Measurements from ENCODE around the gene SMIM14. TPM values are rescaled to one million over a fixed set of nuclear protein-coding genes. Genes with fewer than 3 reads are reported as not detected.
"Not testable (repeated sequence)": the region's sequence is repeated elsewhere in the genome, so short reads cannot be mapped to it uniquely, and the experiment has no call there.

The SMIM14 gene
- total and polyA plus RNA-seq, 2 of the 8 experiments (the other 6 are each of a cell fraction or from before 2014, with no cell fraction given), result 29.1 to 31.0 TPM

GRCh38 chr4:39504538-39504937 lies 134.1 kb downstream of the SMIM14 start:
- no peak overlapping the region for H2BK12ac ChIP-seq (ENCODE audit: low read depth, low read length)
- no peak overlapping the region for H3K27ac ChIP-seq (ENCODE audit: low read depth, low read length)
- H4K8ac ChIP-seq (ENCODE audit: extremely low read depth, insufficient read depth, low read length), result no peak overlapping the region
- H2BK15ac ChIP-seq (ENCODE audit: low read length), result no peak overlapping the region
- FAIRE-seq (no peak), DNase-seq (ENCODE audit: low read depth in 1 of 2, low spot score in 2 of 2) (no peak)
- no peaks in the 10 kb centered on the region for H3K9me3 ChIP-seq (ENCODE audit: insufficient read depth in 2 of 2, low read depth in 1 of 2, low read length in 1 of 2)
- H3K4me2 ChIP-seq (ENCODE audit: insufficient read depth in 1 of 2, low read depth in 2 of 2, low read length in 2 of 2), result no peak overlapping the region
- ChIA-PET POLR2A (ENCODE audit: partially characterized antibody) (interaction anchor here (0.8 kb wide), 1 partner anchor 9 kb away, joined by 3 read pairs; no protein-coding TSS in a partner anchor), CTCF (ENCODE audit: partially characterized antibody) (interaction anchor here (0.6 kb wide), 1 partner anchor 238 kb away, joined by 4 read pairs; no protein-coding TSS in a partner anchor)
- no peak overlapping the region for H2AK5ac ChIP-seq (ENCODE audit: low read depth, low read length)
- WGBS, 2 experiments (ENCODE audit: extremely low coverage in 1 of 2, insufficient coverage in 1 of 2, insufficient read length in 1 of 2, insufficient replicate concordance in 2 of 2, low coverage in 1 of 2, low lambda C conversion rate in 2 of 2, missing lambda C conversion rate in 1 of 2), result 95% methylated on average over 2 of the region's 2 CpGs; no CpG with 5 or more reads in 1 of the 2 experiments
- no peak overlapping the region for H3K18ac ChIP-seq (ENCODE audit: extremely low read depth, low read length)
- H3K27me3 ChIP-seq (replicated peaks in 1 of 4; ENCODE audit: control insufficient read depth in 3 of 4, extremely low read depth in 1 of 4, insufficient read depth in 3 of 4, low read length in 3 of 4), result no peaks in the 10 kb centered on the region
- H3K4me3 ChIP-seq (ENCODE audit: extremely low read depth in 1 of 4, insufficient read depth in 2 of 4, low read depth in 3 of 4, low read length in 4 of 4), result no peak overlapping the region
- no peak overlapping the region for H4K5ac ChIP-seq (ENCODE audit: insufficient read length, low read depth, low read length)
- no peak overlapping the region for H3K14ac ChIP-seq (ENCODE audit: insufficient read length)
- no peak overlapping the region for H2BK20ac ChIP-seq (ENCODE audit: low read length)
- no peak overlapping the region for H3K56ac ChIP-seq (replicated peaks; ENCODE audit: insufficient read length, low read depth, low read length)
- H3K23ac ChIP-seq (ENCODE audit: insufficient read length), result no peak overlapping the region
- TF ChIP-seq RXRA (IDR thresholded peaks at IDR 0.05; ENCODE audit: insufficient read depth, low read depth, low read length) (no peak), BCL11A (IDR thresholded peaks at IDR 0.05; ENCODE audit: low read depth in 2 of 2, low read length in 2 of 2) (no peak)
- H2AFZ ChIP-seq (ENCODE audit: low read length), result no peak overlapping the region
- H3K4me1 ChIP-seq (replicated peaks in 1 of 4; ENCODE audit: control insufficient read depth in 3 of 4, insufficient read depth in 4 of 4, low read length in 3 of 4), result no peaks in the 10 kb centered on the region
- H4K20me1 ChIP-seq (replicated peaks in 1 of 2; ENCODE audit: control insufficient read depth in 1 of 2, insufficient read depth in 2 of 2, low read length in 2 of 2), result no peaks in the 10 kb centered on the region
- peaks cover 28 to 87% (median 66%) of the 10 kb centered on the region in 4 experiments for H3K36me3 ChIP-seq (ENCODE audit: control insufficient read depth in 2 of 4, insufficient read depth in 4 of 4, low read length in 3 of 4)
- H3K4ac ChIP-seq (replicated peaks; ENCODE audit: insufficient read length, low read depth, low read length), result no peak overlapping the region
- no peaks in the 10 kb centered on the region for H3K79me2 ChIP-seq (ENCODE audit: control insufficient read depth in 1 of 2, insufficient read depth in 2 of 2, low read length in 2 of 2)
- no peaks in the 10 kb centered on the region for H3K79me1 ChIP-seq (ENCODE audit: low read depth, low read length)
- H3K23me2 ChIP-seq (ENCODE audit: low read depth, low read length), result no peaks in the 10 kb centered on the region
- H2BK120ac ChIP-seq (replicated peaks; ENCODE audit: low read depth, low read length), result no peak overlapping the region
- no peak overlapping the region for H3K9ac ChIP-seq (replicated peaks in 1 of 4; ENCODE audit: extremely low read depth in 1 of 4, low read depth in 3 of 4, low read length in 3 of 4)
- no peak overlapping the region for H4K91ac ChIP-seq (replicated peaks; ENCODE audit: insufficient read length, low read length)
- H2BK5ac ChIP-seq (ENCODE audit: low read depth, low read length), result no peak overlapping the region

- H3K36me3 ChIP-seq (ENCODE audit: control insufficient read depth in 2 of 4, insufficient read depth in 4 of 4, low read length in 3 of 4), result peaks cover 16 to 82% (median 53%) of the 10 kb centered on the region in 4 experiments
- POLR2A ChIA-PET (ENCODE audit: partially characterized antibody); H4K5ac ChIP-seq (ENCODE audit: insufficient read length, low read depth, low read length); H2AFZ ChIP-seq (ENCODE audit: low read length); H4K91ac ChIP-seq (replicated peaks; ENCODE audit: insufficient read length, low read length); H3K9me3 ChIP-seq (ENCODE audit: insufficient read depth in 2 of 2, low read depth in 1 of 2, low read length in 1 of 2); H3K79me2 ChIP-seq (ENCODE audit: control insufficient read depth in 1 of 2, insufficient read depth in 2 of 2, low read length in 2 of 2); H3K79me1 ChIP-seq (ENCODE audit: low read depth, low read length); H2BK5ac ChIP-seq (ENCODE audit: low read depth, low read length); H2AK5ac ChIP-seq (ENCODE audit: low read depth, low read length); H2BK12ac ChIP-seq (ENCODE audit: low read depth, low read length); H2BK15ac ChIP-seq (ENCODE audit: low read length); H3K56ac ChIP-seq (replicated peaks; ENCODE audit: insufficient read length, low read depth, low read length); H3K14ac ChIP-seq (ENCODE audit: insufficient read length); H3K18ac ChIP-seq (ENCODE audit: extremely low read depth, low read length); H2BK120ac ChIP-seq (replicated peaks; ENCODE audit: low read depth, low read length); H3K4ac ChIP-seq (replicated peaks; ENCODE audit: insufficient read length, low read depth, low read length); H3K4me2 ChIP-seq (ENCODE audit: insufficient read depth in 1 of 2, low read depth in 2 of 2, low read length in 2 of 2); H3K23me2 ChIP-seq (ENCODE audit: low read depth, low read length); H3K27me3 ChIP-seq (replicated peaks in 1 of 4; ENCODE audit: control insufficient read depth in 3 of 4, extremely low read depth in 1 of 4, insufficient read depth in 3 of 4, low read length in 3 of 4); CTCF ChIA-PET (ENCODE audit: partially characterized antibody); H2BK20ac ChIP-seq (ENCODE audit: low read length); H3K4me1 ChIP-seq (replicated peaks in 1 of 4; ENCODE audit: control insufficient read depth in 3 of 4, insufficient read depth in 4 of 4, low read length in 3 of 4); H3K4me3 ChIP-seq (ENCODE audit: extremely low read depth in 1 of 4, insufficient read depth in 2 of 4, low read depth in 3 of 4, low read length in 4 of 4); H3K23ac ChIP-seq (ENCODE audit: insufficient read length); H3K9ac ChIP-seq (replicated peaks in 1 of 4; ENCODE audit: extremely low read depth in 1 of 4, low read depth in 3 of 4, low read length in 3 of 4); FAIRE-seq; H4K8ac ChIP-seq (ENCODE audit: extremely low read depth, insufficient read depth, low read length); H4K20me1 ChIP-seq (replicated peaks in 1 of 2; ENCODE audit: control insufficient read depth in 1 of 2, insufficient read depth in 2 of 2, low read length in 2 of 2); DNase-seq (ENCODE audit: low read depth in 1 of 2, low spot score in 2 of 2); H3K27ac ChIP-seq (ENCODE audit: low read depth, low read length): not testable (repeated sequence)
- WGBS, 2 experiments (ENCODE audit: extremely low coverage in 1 of 2, insufficient coverage in 1 of 2, insufficient read length in 1 of 2, insufficient replicate concordance in 2 of 2, low coverage in 1 of 2, low lambda C conversion rate in 2 of 2, missing lambda C conversion rate in 1 of 2), result 95% methylated on average over 4 of the region's 4 CpGs; no CpG with 5 or more reads in 1 of the 2 experiments
These were observed 136.0 kb downstream of the SMIM14 start for GRCh38 chr4:39502664-39503035.
